Endothelial cell of umbilical vein (primary cell): ENCODE results near the gene CCM2. TPM values are rescaled to one million over a fixed set of nuclear protein-coding genes. Genes with fewer than 3 reads are reported as not detected.

Experiments used
- BruUV-seq: library from RNA; stranded (reverse); fragments of 400-500 nt; replicated peaks from 2 replicates; lab custom pipeline; 2021; lab: Mats Ljungman, UMichigan
- CTCF ChIA-PET: fragments of 300-600, 350-600 bp; sonication (Branson Sonifier 250); formaldehyde crosslinking; loops from one replicate; lab custom pipeline; 2021; ENCODE audit warnings: antibody characterized with exemption, inconsistent platforms; lab: Charles Lee
- POLR2A ChIA-PET: fragments of 300-600, 350-600 bp; sonication (Branson Sonifier 250); formaldehyde crosslinking; loops from one replicate; lab custom pipeline; 2021; ENCODE audit warnings: antibody characterized with exemption, inconsistent platforms; lab: Charles Lee
- DNase-seq: peaks from one replicate; pipeline ENCODE4 v3.0.0-alpha.2; 2011; ENCODE audit warnings: low read depth, low spot score
- FAIRE-seq: peaks from 2 replicates; lab custom pipeline; 2011; peaks lifted over from hg19 to GRCh38; lab: Jason Lieb, UNC
- H2AFZ ChIP-seq: 2 replicates; pipeline ENCODE4 v1.6.0; 2012; ENCODE audit warnings: low read depth, low read length, control low read depth, inconsistent platforms
- H3K27ac ChIP-seq: 2 replicates; pipeline ENCODE4 v1.5.1; 2011; ENCODE audit warnings: low read depth, mild to moderate bottlenecking, control low read depth, low read length, moderate library complexity; ENCODE audit not compliant: insufficient read depth
- H3K27me3 ChIP-seq, 2 experiments: 2 replicates each; pipeline versions ENCODE4 v1.6.0 to v1.6.1; 2011; ENCODE audit warnings: low read length in 2 of 2, mixed read lengths in 1 of 2; ENCODE audit not compliant: control insufficient read depth in 2 of 2, insufficient read depth in 2 of 2
- H3K36me3 ChIP-seq, 2 experiments: 2 replicates in 1 of 2; 3 replicates in 1 of 2; pipeline ENCODE4 v1.5.1; 2011; ENCODE audit warnings: low read length in 2 of 2, mild to moderate bottlenecking in 1 of 2, moderate library complexity in 1 of 2; ENCODE audit not compliant: control insufficient read depth in 2 of 2, insufficient read depth in 2 of 2; ENCODE audit errors: extremely low read depth in 1 of 2
- H3K4me1 ChIP-seq: 3 replicates; pipeline ENCODE4 v1.5.1; 2011; ENCODE audit warnings: mild to moderate bottlenecking, low read length; ENCODE audit not compliant: control insufficient read depth, insufficient read depth; ENCODE audit errors: extremely low read depth
- H3K4me2 ChIP-seq: 2 replicates; pipeline ENCODE4 v1.6.1; 2011; ENCODE audit warnings: low read length, control low read depth, mixed read lengths; ENCODE audit not compliant: insufficient read depth
- H3K4me3 ChIP-seq, 3 experiments: fragments of 200-600 bp in 1 of 3; sonication (generic), shearing (Covaris generic) in 1 of 3; replicated peaks in 1 of 3; 2 replicates each; pipeline ENCODE4 v1.5.1; 2011 to 2016; ENCODE audit warnings: control low read depth in 3 of 3, low read length in 3 of 3, mild to moderate bottlenecking in 2 of 3, inconsistent platforms in 1 of 3, low read depth in 1 of 3, moderate library complexity in 1 of 3; ENCODE audit not compliant: insufficient read depth in 1 of 3
- H3K79me2 ChIP-seq: 2 replicates; pipeline ENCODE4 v1.6.0; 2012; ENCODE audit warnings: low read length, inconsistent platforms; ENCODE audit not compliant: control insufficient read depth, insufficient read depth
- H3K9ac ChIP-seq: replicated peaks from 2 replicates; pipeline ENCODE3; 2011; ENCODE audit warnings: low read length, control low read depth; ENCODE audit not compliant: insufficient read depth; ENCODE audit errors: extremely low read depth
- H3K9me1 ChIP-seq: replicated peaks from 3 replicates; pipeline ENCODE4 v1.6.0; 2011; ENCODE audit warnings: mild to moderate bottlenecking, low read length; ENCODE audit not compliant: control insufficient read depth, insufficient read depth; ENCODE audit errors: extremely low read depth
- H3K9me3 ChIP-seq: replicated peaks from 2 replicates; pipeline ENCODE4 v1.5.1; 2012; ENCODE audit warnings: low read length, inconsistent platforms; ENCODE audit not compliant: control insufficient read depth, insufficient read depth
- H4K20me1 ChIP-seq: replicated peaks from 2 replicates; pipeline ENCODE3; 2011; ENCODE audit warnings: mild to moderate bottlenecking, low read length; ENCODE audit not compliant: control insufficient read depth, insufficient read depth; ENCODE audit errors: extremely low read depth
- CTCF ChIP-seq, 2 donors: IDR thresholded peaks; 1 replicate in 1 of 2; 2 replicates in 1 of 2; pipeline ENCODE4 v1.5.1; 2011; ENCODE audit warnings: low read length in 2 of 2, mild to moderate bottlenecking in 2 of 2, moderate library complexity in 2 of 2, control low read depth in 1 of 2, inconsistent platforms in 1 of 2, low read depth in 1 of 2; ENCODE audit not compliant: insufficient read depth in 1 of 2; ENCODE audit errors: extremely low read depth in 1 of 2
- EZH2 ChIP-seq: IDR thresholded peaks from 2 replicates; pipeline ENCODE4 v1.6.1; 2012; ENCODE audit warnings: borderline replicate concordance, low read depth, mild to moderate bottlenecking, moderate library complexity, low read length, inconsistent platforms; ENCODE audit not compliant: severe bottlenecking
- FOS ChIP-seq: IDR thresholded peaks from 2 replicates; pipeline ENCODE4 v1.6.1; 2011; ENCODE audit warnings: mild to moderate bottlenecking, low read length, moderate library complexity, borderline replicate concordance; ENCODE audit not compliant: insufficient read depth
- GATA2 ChIP-seq: IDR thresholded peaks from 2 replicates; pipeline ENCODE4 v1.7.0; 2011; ENCODE audit warnings: low read depth, mild to moderate bottlenecking, moderate library complexity, mixed read lengths, low read length; ENCODE audit not compliant: insufficient read length, insufficient read depth
- JUN ChIP-seq: IDR thresholded peaks from 2 replicates; pipeline ENCODE4 v1.6.1; 2011; ENCODE audit warnings: borderline replicate concordance, low read depth; ENCODE audit not compliant: insufficient read length, insufficient read depth
- MAX ChIP-seq: IDR thresholded peaks from 2 replicates; pipeline ENCODE4 v1.6.1; 2011; ENCODE audit not compliant: insufficient read depth, insufficient read length
- MYC ChIP-seq: IDR thresholded peaks from one replicate; pipeline ENCODE4 v1.6.1; 2011; ENCODE audit warnings: mild to moderate bottlenecking, low read depth, low read length
- POLR2A ChIP-seq: IDR thresholded peaks from 2 replicates; pipeline ENCODE4 v1.6.1; 2012; ENCODE audit warnings: low read depth, mild to moderate bottlenecking, control low read depth, low read length
- POLR2AphosphoS5 ChIP-seq: IDR thresholded peaks from 2 replicates; pipeline ENCODE4 v1.6.1; 2012; ENCODE audit warnings: low read depth, mild to moderate bottlenecking, control low read depth, low read length, moderate library complexity; ENCODE audit not compliant: insufficient read depth
- dilution Hi-C: fragments of 300-500 bp; cut with MboI; formaldehyde crosslinking; loops from one replicate; pipeline ENCODE4 v1.15.0; 2019; ENCODE audit warnings: low sequenced_read_pairs; ENCODE audit not compliant: extremely low pct_ligation_motif_present
- intact Hi-C: fragments of 100-400 bp; cut with micrococcal nuclease; formaldehyde crosslinking; loops from one replicate; pipeline ENCODE4 v1.10.0; 2022
- polyA plus RNA-seq, 4 experiments: library from polyadenylated mRNA; depleted of rRNA in 3 of 4; stranded (reverse) in 3 of 4; unstranded in 1 of 4; fragments of >200 nt; gene quantifications; 2 replicates each; pipeline versions ENCODE4 v1.2.1 to v1.2.3, GENCODE V29; 2011 to 2012; ENCODE audit warnings: missing spikeins in 1 of 4
- total RNA-seq: library from RNA; stranded (reverse); gene quantifications from 2 replicates; pipeline ENCODE4 v1.2.3, GENCODE V29; 2021

Gene CCM2
- total and polyA plus RNA-seq, 2 donors (not counting 3 experiments of a cell fraction or from before 2014, with no cell fraction given): 66.1 to 70.4 TPM

- BruUV-seq: no TSS peak
- FAIRE-seq (no peak), DNase-seq (no peak)
- CTCF ChIA-PET: interaction anchor here (0.7 to 10.0 kb wide), 28 partner anchors 8 to 288 kb away, joined by 3 to 585 read pairs (median 7); partner anchors contain the start of genes CCM2, H2AZ2 and TBRG4
- TF ChIP-seq FOS (no peak), CTCF (IDR thresholded peaks at IDR 0.05; ENCODE audit: extremely low read depth in 1 of 2, insufficient read depth in 1 of 2, low read depth in 1 of 2, low read length in 2 of 2) (no peak), MYC (no peak), GATA2 (no peak), POLR2A (no peak), MAX (no peak), POLR2AphosphoS5 (no peak), JUN (no peak), EZH2 (no peak)
- no peak overlapping the region for H3K4me2 ChIP-seq
- H3K9me3 ChIP-seq: no peaks in the 10 kb centered on the region
- no peak overlapping the region for H2AFZ ChIP-seq
- POLR2A ChIA-PET: interaction anchor here (1.5 kb wide), 1 partner anchor 14 kb away, joined by 7 read pairs; no protein-coding TSS in a partner anchor
- no peaks in the 10 kb centered on the region for H3K36me3 ChIP-seq
- dilution Hi-C loops: no loop called here
- H3K27ac ChIP-seq: no peak overlapping the region
- no peak overlapping the region for H3K9ac ChIP-seq
- H4K20me1 ChIP-seq: no peaks in the 10 kb centered on the region
- H3K4me3 ChIP-seq: no peak overlapping the region
- H3K4me1 ChIP-seq: no peaks in the 10 kb centered on the region
- no peaks in the 10 kb centered on the region for H3K27me3 ChIP-seq
- no peaks in the 10 kb centered on the region for H3K9me1 ChIP-seq
- no peaks in the 10 kb centered on the region for H3K79me2 ChIP-seq
- intact Hi-C loops: loop anchor here (5.0 kb wide), 1 partner anchor 105 kb away; no protein-coding TSS in a partner anchor
Observed at GRCh38 chr7:44972562-44972961, 27.4 kb upstream of the CCM2 start.
